NT2/D1 (cell line): ENCODE results near the gene DNAH17.

Experiments
- SUZ12 ChIP-seq: IDR thresholded peaks from 2 replicates; pipeline ENCODE4 v1.6.1; 2011; ENCODE audit not compliant: insufficient read length, insufficient read depth; ENCODE audit errors: extremely low read depth
- ZNF274 ChIP-seq: IDR thresholded peaks from 2 replicates; pipeline ENCODE4 v1.6.1; 2011; ENCODE audit warnings: mild to moderate bottlenecking, low read depth, low read length

DNA sequence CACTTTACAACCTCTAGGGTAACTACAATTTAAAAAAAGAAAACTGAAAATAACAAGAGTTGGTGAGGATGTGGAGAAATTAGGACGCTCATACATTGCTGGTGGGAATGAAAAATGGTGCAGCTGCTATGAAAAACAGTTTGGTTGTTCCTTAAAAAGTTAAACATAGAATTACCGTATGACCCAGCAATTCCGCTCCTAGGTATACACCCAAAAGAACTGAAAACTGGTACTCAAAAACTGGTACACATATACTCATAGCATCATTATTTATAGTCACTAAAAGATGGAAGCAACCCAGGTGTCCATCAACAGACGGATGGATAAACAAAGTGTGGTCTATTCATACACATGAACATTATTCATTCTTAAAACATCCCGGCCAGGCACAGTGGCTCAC lies 42.9 kb upstream of the DNAH17 start:
- no peak for TF ChIP-seq ZNF274
- TF ChIP-seq SUZ12 = no peak
